ENCODE measurements around the gene HK1. TPM values are rescaled to one million over a fixed set of nuclear protein-coding genes. Genes with fewer than 3 reads are reported as not detected.
"Not testable (repeated sequence)": the region's sequence is repeated elsewhere in the genome, so short reads cannot be mapped to it uniquely, and the experiment has no call there.

Gene HK1
- total and polyA plus RNA-seq, 12 donors, result 18.4 to 79.3 (median 45.1) TPM

DNA sequence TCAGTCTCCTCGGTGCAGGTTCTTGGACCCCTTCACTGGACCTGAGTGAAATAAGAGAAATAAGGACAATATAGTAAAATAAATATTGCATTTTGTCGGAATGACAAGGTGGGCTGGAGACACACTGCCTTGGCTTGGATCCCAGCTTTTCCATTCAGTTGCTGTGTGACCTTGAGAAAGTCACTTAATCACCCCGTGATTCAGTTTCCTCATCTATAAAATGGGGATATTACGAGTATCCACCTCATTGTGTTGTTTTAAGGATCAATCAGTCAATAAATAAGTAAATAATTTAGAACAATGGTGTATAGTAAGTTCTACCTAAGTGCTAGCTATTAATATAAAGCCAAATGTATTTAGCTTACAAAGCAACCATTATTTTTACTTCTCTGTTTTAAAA is 29.1 kb downstream of the HK1 start:
- H3K9me3 ChIP-seq (replicated peaks in 1 of 3), result no peaks in the 10 kb centered on the region
- no peak overlapping the region for H3K27ac ChIP-seq
- H3K27me3 ChIP-seq, result no peaks in the 10 kb centered on the region
- 72 to 85% (median 80%) methylated on average over 4 of the region's 4 CpGs for WGBS, 4 donors
- H3K4me1 ChIP-seq (replicated peaks in 1 of 2), result no peaks in the 10 kb centered on the region
- H3K4me3 ChIP-seq, result no peak overlapping the region
- intact Hi-C loops (cut with DNase I), result no loop called here
- DNase-seq, result no peak
- TF ChIP-seq POLR2A (IDR thresholded peaks at IDR 0.05), result no peak
- TF ChIP-seq, protein P1, sequence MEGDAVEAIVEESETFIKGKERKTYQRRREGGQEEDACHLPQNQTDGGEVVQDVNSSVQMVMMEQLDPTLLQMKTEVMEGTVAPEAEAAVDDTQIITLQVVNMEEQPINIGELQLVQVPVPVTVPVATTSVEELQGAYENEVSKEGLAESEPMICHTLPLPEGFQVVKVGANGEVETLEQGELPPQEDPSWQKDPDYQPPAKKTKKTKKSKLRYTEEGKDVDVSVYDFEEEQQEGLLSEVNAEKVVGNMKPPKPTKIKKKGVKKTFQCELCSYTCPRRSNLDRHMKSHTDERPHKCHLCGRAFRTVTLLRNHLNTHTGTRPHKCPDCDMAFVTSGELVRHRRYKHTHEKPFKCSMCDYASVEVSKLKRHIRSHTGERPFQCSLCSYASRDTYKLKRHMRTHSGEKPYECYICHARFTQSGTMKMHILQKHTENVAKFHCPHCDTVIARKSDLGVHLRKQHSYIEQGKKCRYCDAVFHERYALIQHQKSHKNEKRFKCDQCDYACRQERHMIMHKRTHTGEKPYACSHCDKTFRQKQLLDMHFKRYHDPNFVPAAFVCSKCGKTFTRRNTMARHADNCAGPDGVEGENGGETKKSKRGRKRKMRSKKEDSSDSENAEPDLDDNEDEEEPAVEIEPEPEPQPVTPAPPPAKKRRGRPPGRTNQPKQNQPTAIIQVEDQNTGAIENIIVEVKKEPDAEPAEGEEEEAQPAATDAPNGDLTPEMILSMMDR (IDR thresholded peaks at IDR 0.05), result no peak
- H3K36me3 ChIP-seq (replicated peaks in 1 of 2), result no peaks in the 10 kb centered on the region

DNA sequence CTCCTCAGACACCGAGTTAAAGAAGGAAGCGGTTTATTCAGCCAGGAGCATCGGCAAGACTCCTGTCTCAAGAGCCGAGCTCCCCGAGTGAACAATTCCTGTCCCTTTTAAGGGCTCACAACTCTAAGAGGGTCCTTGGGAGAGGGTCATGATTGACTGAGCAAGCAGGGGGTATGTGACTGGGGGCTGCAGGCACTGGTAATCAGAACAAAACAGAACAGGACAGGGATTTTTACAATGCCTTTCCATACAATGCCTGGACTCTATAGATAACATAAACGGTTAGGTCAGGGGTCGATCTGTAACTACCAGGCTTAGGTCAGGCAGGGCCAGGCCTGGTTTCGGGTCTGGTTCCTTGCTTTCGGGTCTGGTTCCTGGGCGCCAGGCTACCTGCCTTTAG is 30.0 kb downstream of the HK1 start:
- H3K36me3 ChIP-seq (replicated peaks in 1 of 2); H3K9me3 ChIP-seq (replicated peaks in 1 of 3); intact Hi-C loops (cut with DNase I); H3K27me3 ChIP-seq; DNase-seq; H3K4me1 ChIP-seq (replicated peaks in 1 of 2); H3K27ac ChIP-seq; H3K4me3 ChIP-seq: not testable (repeated sequence)
- WGBS, 4 donors, result 91 to 94% (median 92%) methylated on average over 10 of the region's 10 CpGs

DNA sequence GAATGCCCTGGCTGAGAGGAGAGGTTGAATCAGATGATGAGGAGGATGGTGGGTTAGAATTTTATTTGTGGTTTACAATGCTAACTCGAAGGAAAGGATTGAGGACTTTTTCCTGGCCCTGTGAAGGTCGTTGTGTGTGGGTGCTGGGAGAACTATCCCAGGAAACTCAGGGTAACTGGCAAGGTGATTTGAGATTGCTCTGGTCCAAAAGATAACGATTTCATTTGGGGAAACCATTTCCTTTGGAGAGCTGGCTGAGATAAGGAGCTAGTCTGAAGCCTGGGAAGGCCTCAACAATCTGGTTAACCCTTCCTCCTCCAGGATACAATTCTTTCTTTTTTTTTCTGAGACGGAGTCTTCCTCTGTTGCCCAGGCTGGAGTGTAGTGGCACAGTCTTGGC is 33.0 kb downstream of the HK1 start:
- Histone ChIP-seq H3K36me3 (replicated peaks in 1 of 2) (no peaks in the 10 kb centered on the region), H3K4me1 (replicated peaks in 1 of 2) (peaks cover 0 to 10% of the 10 kb centered on the region in 2 donors), H3K9me3 (replicated peaks in 1 of 3) (no peaks in the 10 kb centered on the region), H3K4me3 (no peak overlapping the region), H3K27ac (no peak overlapping the region), H3K27me3 (no peaks in the 10 kb centered on the region)
- intact Hi-C loops (cut with DNase I), result no loop called here
- no peak for TF ChIP-seq POLR2A (IDR thresholded peaks at IDR 0.05)
- TF ChIP-seq, protein P1 (IDR thresholded peaks at IDR 0.05), result no peak
- no peak for DNase-seq
- 22 to 39% (median 32%) methylated on average over 4 of the region's 4 CpGs for WGBS, 4 donors

DNA sequence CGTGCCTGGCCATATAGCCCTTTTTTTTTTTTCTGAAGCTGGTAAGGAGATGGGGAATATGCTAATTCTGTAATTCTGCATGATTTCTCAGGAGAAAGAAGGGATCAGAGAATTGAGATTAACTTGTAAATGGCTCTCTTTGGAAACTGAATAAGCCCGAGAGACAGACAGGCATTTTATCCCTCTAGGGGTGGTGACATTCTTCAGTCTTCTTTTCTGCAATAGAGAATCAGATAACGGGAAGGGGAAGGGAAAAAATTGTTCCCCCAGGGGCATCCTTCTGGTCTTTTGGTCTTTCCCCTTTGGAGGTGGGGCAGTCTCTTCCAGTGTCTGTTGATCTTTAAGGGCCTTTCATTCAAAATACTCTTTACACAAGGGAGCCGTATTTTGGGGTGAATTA is 34.2 kb downstream of the HK1 start:
- Histone ChIP-seq H3K27me3 (no peaks in the 10 kb centered on the region), H3K9me3 (replicated peaks in 1 of 3) (no peaks in the 10 kb centered on the region), H3K4me3 (no peak overlapping the region), H3K4me1 (replicated peaks in 1 of 2) (peaks cover 0 to 18% of the 10 kb centered on the region in 2 donors), H3K27ac (no peak overlapping the region), H3K36me3 (replicated peaks in 1 of 2) (no peaks in the 10 kb centered on the region)
- WGBS, 4 donors, result 81 to 95% (median 87%) methylated on average over 4 of the region's 4 CpGs
- DNase-seq, result no peak
- TF ChIP-seq, protein P1 (IDR thresholded peaks at IDR 0.05), result no peak
- no peak for TF ChIP-seq POLR2A (IDR thresholded peaks at IDR 0.05)
- intact Hi-C loops (cut with DNase I), result no loop called here

DNA sequence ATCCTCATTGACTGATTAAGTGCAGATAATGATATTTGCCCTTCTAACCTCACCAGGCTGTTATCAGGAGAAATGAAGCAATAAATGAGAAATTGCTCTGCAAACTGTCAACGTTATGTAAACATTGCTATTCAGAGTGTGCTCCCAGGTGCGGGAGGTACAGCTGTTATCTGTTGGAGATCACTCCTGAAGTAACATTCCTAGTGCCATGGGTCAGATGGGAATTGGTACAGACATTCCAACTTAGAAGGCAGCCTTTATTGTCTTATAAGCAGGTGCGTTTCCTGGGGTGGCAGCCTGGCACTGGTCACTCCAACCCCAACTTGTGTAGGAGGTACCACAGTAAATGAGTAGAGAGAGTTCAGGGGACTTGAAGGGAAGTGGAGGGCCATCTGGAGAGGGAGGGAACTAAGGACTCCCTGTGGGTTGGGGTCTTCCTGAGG is 36.8 kb downstream of the HK1 start:
- H3K27me3 ChIP-seq, result no peaks in the 10 kb centered on the region
- no peaks in the 10 kb centered on the region for H3K36me3 ChIP-seq (replicated peaks in 1 of 2)
- TF ChIP-seq POLR2A (IDR thresholded peaks at IDR 0.05), result no peak
- TF ChIP-seq, protein P1 (IDR thresholded peaks at IDR 0.05), result no peak
- H3K4me1 ChIP-seq (replicated peaks in 1 of 2), result peaks cover 7 to 24% of the 10 kb centered on the region in 2 donors
- H3K27ac ChIP-seq, result no peak overlapping the region
- 75 to 91% (median 83%) methylated on average over 3 of the region's 3 CpGs for WGBS, 4 donors
- H3K4me3 ChIP-seq, result no peak overlapping the region
- intact Hi-C loops (cut with DNase I), result no loop called here
- no peak for DNase-seq
- H3K9me3 ChIP-seq (replicated peaks in 1 of 3), result no peaks in the 10 kb centered on the region

Measured in adrenal gland (tissue), 12 donors.